ENCODE data around the gene HAO1. TPM values are rescaled to one million over a fixed set of nuclear protein-coding genes. Genes with fewer than 3 reads are reported as not detected.
"Not testable (repeated sequence)": the region's sequence is repeated elsewhere in the genome, so short reads cannot be mapped to it uniquely, and the experiment has no call there.

HAO1 gene
- total RNA-seq, 1 donor from 2014 or later: not detected

DNA sequence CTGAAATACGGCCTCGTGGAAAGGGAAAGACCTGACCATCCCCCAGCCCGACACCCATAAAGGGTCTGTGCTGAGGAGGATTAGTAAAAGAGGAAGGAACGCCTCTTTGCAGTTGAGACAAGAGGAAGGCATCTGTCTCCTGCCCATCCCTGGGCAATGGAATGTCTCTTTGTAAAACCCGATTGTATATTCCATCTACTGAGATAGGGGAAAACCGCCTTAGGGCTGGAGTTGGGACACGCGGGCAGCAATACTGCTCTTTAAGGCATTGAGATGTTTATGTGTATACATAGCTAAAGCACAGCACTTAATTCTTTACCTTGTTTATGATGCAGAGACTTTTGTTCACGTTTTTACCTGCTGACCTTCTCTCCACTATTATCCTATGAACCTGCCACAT is 16.3 kb upstream of the HAO1 start:
- H3K4me3 Mint-ChIP-seq; H3K27ac Mint-ChIP-seq; intact Hi-C loops (cut with micrococcal nuclease); H3K4me1 Mint-ChIP-seq; DNase-seq; H3K36me3 Mint-ChIP-seq (ENCODE audit: low read depth); H3K9me3 Mint-ChIP-seq; H3K27me3 Mint-ChIP-seq: not testable (repeated sequence)

GRCh38 chr20:7950387-7950786 is 10.1 kb upstream of the HAO1 start:
- no peak overlapping the region for H3K27ac Mint-ChIP-seq
- peaks cover 8% of the 10 kb centered on the region for H3K9me3 Mint-ChIP-seq
- intact Hi-C loops (cut with micrococcal nuclease): no loop called here
- H3K4me3 Mint-ChIP-seq: no peak overlapping the region
- H3K36me3 Mint-ChIP-seq (ENCODE audit: low read depth): no peaks in the 10 kb centered on the region
- DNase-seq: no peak
- no peaks in the 10 kb centered on the region for H3K4me1 Mint-ChIP-seq
- peaks cover 5% of the 10 kb centered on the region for H3K27me3 Mint-ChIP-seq

- H3K27me3 Mint-ChIP-seq: peaks cover 4% of the 10 kb centered on the region
- H3K27ac Mint-ChIP-seq: no peak overlapping the region
- no peak overlapping the region for H3K4me3 Mint-ChIP-seq
- no peak for DNase-seq
- H3K36me3 Mint-ChIP-seq (ENCODE audit: low read depth): no peaks in the 10 kb centered on the region
- intact Hi-C loops (cut with micrococcal nuclease): no loop called here
- no peaks in the 10 kb centered on the region for H3K4me1 Mint-ChIP-seq
- peaks cover 6% of the 10 kb centered on the region for H3K9me3 Mint-ChIP-seq
Measured at GRCh38 chr20:7943891-7944290, 3.6 kb upstream of the HAO1 start.

GRCh38 chr20:7939663-7940062 is 595 bp downstream of the HAO1 start:
- Mint-ChIP-seq H3K9me3 (no peaks in the 10 kb centered on the region), H3K36me3 (ENCODE audit: low read depth) (no peaks in the 10 kb centered on the region), H3K27me3 (peaks cover 5% of the 10 kb centered on the region), H3K4me3 (no peak overlapping the region), H3K4me1 (no peaks in the 10 kb centered on the region), H3K27ac (no peak overlapping the region)
- intact Hi-C loops (cut with micrococcal nuclease): loop anchor here (5.0 kb wide), 2 partner anchors 78 to 103 kb away; partner anchors contain the start of gene TMX4
- no peak for DNase-seq

GRCh38 chr20:7938058-7938457 is 2.2 kb downstream of the HAO1 start:
- intact Hi-C loops (cut with micrococcal nuclease): loop anchor here (5.0 kb wide), 2 partner anchors 79 to 104 kb away; partner anchors contain the start of gene TMX4
- DNase-seq: no peak
- Mint-ChIP-seq H3K4me1 (no peaks in the 10 kb centered on the region), H3K27me3 (peaks cover 3% of the 10 kb centered on the region), H3K27ac (no peak overlapping the region), H3K36me3 (ENCODE audit: low read depth) (no peaks in the 10 kb centered on the region), H3K4me3 (no peak overlapping the region), H3K9me3 (no peaks in the 10 kb centered on the region)

DNA sequence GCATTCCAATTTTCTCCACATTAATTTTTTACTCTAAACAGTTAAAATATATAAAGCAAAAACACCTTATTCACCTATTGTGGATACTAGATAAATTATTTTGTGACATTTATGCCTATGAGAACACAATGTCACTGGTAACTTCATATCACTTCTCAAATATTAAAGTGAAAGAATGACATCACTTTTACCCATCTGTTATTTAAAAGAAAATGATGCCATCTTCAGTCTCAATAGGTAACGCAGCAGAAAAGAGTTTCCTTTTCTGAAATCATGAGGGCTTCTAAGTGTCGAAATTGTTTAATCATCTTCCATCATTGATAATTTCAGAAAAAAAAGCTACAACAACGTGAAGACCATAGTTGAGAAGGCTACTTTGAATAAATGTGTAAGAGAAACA is 2.9 kb downstream of the HAO1 start:
- no peaks in the 10 kb centered on the region for H3K9me3 Mint-ChIP-seq

DNA sequence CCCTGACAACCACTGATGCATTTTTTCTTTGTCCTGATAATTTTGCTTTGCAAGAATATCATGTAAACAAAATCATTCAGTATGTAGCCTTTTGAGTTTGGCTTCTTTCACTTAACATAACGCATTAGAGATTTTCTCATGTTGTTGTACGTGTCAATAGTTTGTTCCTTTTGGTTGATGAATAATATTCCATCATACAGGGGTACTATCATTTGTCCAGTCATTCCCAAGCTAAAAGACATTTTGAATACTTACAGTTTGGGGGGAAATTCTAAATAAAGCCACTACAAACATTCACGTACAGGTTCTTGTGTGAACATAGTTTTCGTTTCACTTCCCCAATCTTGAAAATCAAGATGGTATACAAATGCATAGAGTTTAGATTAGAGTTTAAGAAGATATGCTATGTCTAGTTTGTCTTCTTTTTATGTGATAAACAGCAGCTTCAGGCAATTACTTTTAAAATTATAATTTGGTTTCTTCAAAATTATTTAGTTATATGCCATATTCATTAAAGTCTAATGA is 5.2 kb downstream of the HAO1 start:
- no peak for DNase-seq
- Mint-ChIP-seq H3K36me3 (ENCODE audit: low read depth) (no peaks in the 10 kb centered on the region), H3K9me3 (no peaks in the 10 kb centered on the region), H3K4me3 (no peak overlapping the region), H3K27ac (no peak overlapping the region), H3K4me1 (no peaks in the 10 kb centered on the region), H3K27me3 (peaks cover 5% of the 10 kb centered on the region)
- intact Hi-C loops (cut with micrococcal nuclease): loop anchor here (5.0 kb wide), 2 partner anchors 82 to 107 kb away; partner anchors contain the start of gene TMX4

More for the DNA sequence above, 2.9 kb downstream of the HAO1 start:
- Mint-ChIP-seq H3K4me1 (no peaks in the 10 kb centered on the region), H3K27ac (no peak overlapping the region), H3K36me3 (ENCODE audit: low read depth) (no peaks in the 10 kb centered on the region), H3K4me3 (no peak overlapping the region), H3K27me3 (peaks cover 3% of the 10 kb centered on the region)
- DNase-seq: no peak
- intact Hi-C loops (cut with micrococcal nuclease): loop anchor here (2.0 to 5.0 kb wide), 3 partner anchors 80 to 783 kb away; partner anchors contain the start of gene TMX4

DNA sequence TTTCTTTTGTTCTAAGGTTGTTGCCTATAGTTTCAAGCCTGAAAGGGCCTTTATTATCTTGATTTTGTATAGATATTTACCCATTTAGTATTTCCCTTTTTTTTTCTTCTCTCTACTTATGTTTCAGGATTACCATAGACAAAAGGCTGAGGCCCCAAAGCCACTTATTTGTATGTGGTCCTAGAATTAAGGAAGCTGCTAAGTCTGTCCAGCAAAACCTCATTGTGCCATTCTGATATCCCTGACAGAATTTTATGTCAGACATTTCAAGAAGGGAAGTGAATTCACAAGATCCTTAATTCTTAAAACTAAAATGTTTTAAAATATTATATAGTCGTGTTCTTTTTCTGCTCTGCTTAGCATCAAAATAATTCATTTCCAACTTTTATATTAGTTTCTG is 6.9 kb downstream of the HAO1 start:
- H3K4me1 Mint-ChIP-seq: no peaks in the 10 kb centered on the region
- no peaks in the 10 kb centered on the region for H3K36me3 Mint-ChIP-seq (ENCODE audit: low read depth)
- DNase-seq: no peak
- no peaks in the 10 kb centered on the region for H3K9me3 Mint-ChIP-seq
- intact Hi-C loops (cut with micrococcal nuclease): no loop called here
- no peak overlapping the region for H3K27ac Mint-ChIP-seq
- H3K27me3 Mint-ChIP-seq: peaks cover 5% of the 10 kb centered on the region
- no peak overlapping the region for H3K4me3 Mint-ChIP-seq

GRCh38 chr20:7930343-7930742 is 9.9 kb downstream of the HAO1 start:
- DNase-seq: no peak
- Mint-ChIP-seq H3K9me3 (no peaks in the 10 kb centered on the region), H3K36me3 (ENCODE audit: low read depth) (no peaks in the 10 kb centered on the region), H3K27me3 (peaks cover 5% of the 10 kb centered on the region), H3K27ac (no peak overlapping the region), H3K4me1 (no peaks in the 10 kb centered on the region), H3K4me3 (no peak overlapping the region)
- intact Hi-C loops (cut with micrococcal nuclease): no loop called here

DNA sequence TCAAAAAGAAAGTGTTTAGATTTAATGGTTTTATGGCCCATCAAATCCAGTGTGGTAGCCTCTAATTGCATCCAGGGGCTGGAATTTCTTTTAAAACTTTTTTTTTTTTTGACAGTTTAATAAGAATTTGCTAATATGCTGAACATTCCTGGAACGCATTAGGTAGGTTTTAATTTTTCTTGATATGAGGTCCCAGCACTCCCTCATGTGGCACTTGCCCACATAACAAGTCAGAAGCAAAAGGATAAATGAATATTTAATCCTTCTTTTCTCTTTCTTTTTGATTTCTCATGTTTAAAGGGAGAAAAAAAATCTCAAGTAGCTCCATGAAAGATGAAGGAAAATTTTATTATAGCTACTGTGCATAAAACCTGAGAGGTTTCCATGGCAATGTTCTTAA is 13.5 kb downstream of the HAO1 start:
- Mint-ChIP-seq H3K36me3 (ENCODE audit: low read depth) (no peaks in the 10 kb centered on the region), H3K9me3 (no peaks in the 10 kb centered on the region), H3K27ac (no peak overlapping the region), H3K4me3 (no peak overlapping the region), H3K27me3 (no peaks in the 10 kb centered on the region), H3K4me1 (no peaks in the 10 kb centered on the region)
- DNase-seq: no peak
- intact Hi-C loops (cut with micrococcal nuclease): no loop called here

DNA sequence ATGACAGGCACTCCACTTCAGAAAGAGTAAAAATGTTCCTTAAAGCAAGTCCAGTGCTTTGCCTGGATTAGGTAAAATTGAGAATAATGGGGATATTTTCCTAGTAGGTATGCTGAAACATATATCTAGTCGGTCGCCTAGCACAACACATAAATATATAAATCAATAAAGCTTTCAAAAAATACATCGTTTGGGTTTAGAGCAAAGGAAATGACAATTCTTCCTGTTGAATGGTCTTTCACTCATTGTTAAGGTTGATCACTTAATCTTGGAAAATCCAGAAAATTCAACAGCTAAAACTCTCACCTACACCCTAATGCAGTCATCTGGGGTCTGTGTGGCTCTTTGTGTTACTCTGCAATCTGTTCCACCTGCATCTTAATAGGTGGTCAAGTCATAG is 13.9 kb downstream of the HAO1 start:
- H3K4me3 Mint-ChIP-seq: no peak overlapping the region
- no peak overlapping the region for H3K27ac Mint-ChIP-seq
- no peak for DNase-seq
- no peaks in the 10 kb centered on the region for H3K9me3 Mint-ChIP-seq
- no peaks in the 10 kb centered on the region for H3K27me3 Mint-ChIP-seq
- no peaks in the 10 kb centered on the region for H3K4me1 Mint-ChIP-seq
- intact Hi-C loops (cut with micrococcal nuclease): no loop called here
- H3K36me3 Mint-ChIP-seq (ENCODE audit: low read depth): no peaks in the 10 kb centered on the region

DNA sequence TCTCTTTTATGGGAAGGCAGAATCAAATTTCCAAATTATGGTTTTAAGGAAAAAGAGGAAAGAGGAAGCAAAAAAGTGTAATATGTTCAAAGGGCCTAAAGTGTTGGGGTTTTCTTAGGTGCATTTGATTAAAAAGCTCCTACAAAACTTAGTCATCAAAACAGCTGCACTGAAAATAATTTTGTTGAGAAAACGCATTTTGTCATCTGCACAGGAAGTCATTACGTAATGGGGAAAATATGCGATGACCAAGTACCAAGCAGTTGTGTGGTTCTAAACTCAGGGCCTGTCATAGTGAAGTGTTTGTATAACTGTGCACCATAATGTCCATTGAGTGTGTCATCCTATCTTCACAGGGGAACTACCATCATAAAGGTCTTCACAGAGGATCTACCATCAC is 15.6 kb downstream of the HAO1 start:
- intact Hi-C loops (cut with micrococcal nuclease): no loop called here
- no peak overlapping the region for H3K4me3 Mint-ChIP-seq
- H3K27ac Mint-ChIP-seq: no peak overlapping the region
- DNase-seq: no peak
- H3K27me3 Mint-ChIP-seq: no peaks in the 10 kb centered on the region
- no peaks in the 10 kb centered on the region for H3K9me3 Mint-ChIP-seq
- no peaks in the 10 kb centered on the region for H3K36me3 Mint-ChIP-seq (ENCODE audit: low read depth)
- no peaks in the 10 kb centered on the region for H3K4me1 Mint-ChIP-seq

GRCh38 chr20:7916648-7917047 is 23.6 kb downstream of the HAO1 start:
- Mint-ChIP-seq H3K36me3 (ENCODE audit: low read depth) (no peaks in the 10 kb centered on the region), H3K4me1 (no peaks in the 10 kb centered on the region), H3K4me3 (no peak overlapping the region), H3K9me3 (no peaks in the 10 kb centered on the region), H3K27me3 (no peaks in the 10 kb centered on the region), H3K27ac (no peak overlapping the region)
- DNase-seq: no peak
- intact Hi-C loops (cut with micrococcal nuclease): no loop called here

DNA sequence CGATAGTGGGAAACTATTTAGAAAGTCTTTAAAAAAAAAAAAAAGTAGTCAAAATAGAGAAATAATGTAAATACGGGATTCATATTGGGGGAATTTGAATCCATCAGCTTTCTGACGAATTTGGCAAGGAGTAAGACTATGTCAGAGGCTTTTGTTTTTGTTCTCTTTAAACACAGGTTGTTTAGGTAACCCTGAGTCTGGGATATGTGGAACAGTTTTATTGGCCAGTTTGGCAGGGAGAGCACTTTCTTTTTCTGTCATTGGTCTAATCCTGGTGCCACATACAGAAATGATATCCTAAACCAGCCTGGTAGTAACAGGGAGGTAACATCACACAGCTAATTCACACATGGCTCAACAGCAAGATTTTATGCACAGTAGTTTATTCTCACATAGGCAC is 27.7 kb downstream of the HAO1 start:
- Mint-ChIP-seq H3K27ac (no peak overlapping the region), H3K27me3 (no peaks in the 10 kb centered on the region), H3K36me3 (ENCODE audit: low read depth) (no peaks in the 10 kb centered on the region), H3K9me3 (no peaks in the 10 kb centered on the region), H3K4me3 (no peak overlapping the region), H3K4me1 (no peaks in the 10 kb centered on the region)
- DNase-seq: no peak
- intact Hi-C loops (cut with micrococcal nuclease): no loop called here

GRCh38 chr20:7911586-7912330 is 28.5 kb downstream of the HAO1 start:
- Mint-ChIP-seq H3K27me3 (no peaks in the 10 kb centered on the region), H3K36me3 (ENCODE audit: low read depth) (no peaks in the 10 kb centered on the region), H3K9me3 (no peaks in the 10 kb centered on the region), H3K4me3 (no peak overlapping the region), H3K4me1 (no peaks in the 10 kb centered on the region), H3K27ac (no peak overlapping the region)
- no peak for DNase-seq
- intact Hi-C loops (cut with micrococcal nuclease): no loop called here
